Stimulated activated memory B cell treated with anti-CD40 and anti-IgM and Interleukin-4, amounts not matched to agents 10 μg/mL and 1 μg/mL and 100 μg/mL, for 72 hours (primary cell): ENCODE results near the gene RGS11.
"Not testable (repeated sequence)": the region's sequence is repeated elsewhere in the genome, so short reads cannot be mapped to it uniquely, and the experiment has no call there.

ENCODE experiments used
- ATAC-seq: fragments of 150-1000 bp; cut with Tn5 transposase; 2 replicates; pipeline ENCODE4 v1.10.0; 2021
- H3K27ac Mint-ChIP-seq: one replicate; pipeline ENCODE4 v1.8.0; 2022; ENCODE audit warnings: mild to moderate bottlenecking, mixed read lengths
- H3K27me3 Mint-ChIP-seq: one replicate; pipeline ENCODE4 v1.8.0; 2022; ENCODE audit warnings: mixed read lengths
- H3K36me3 Mint-ChIP-seq: one replicate; pipeline ENCODE4 v1.8.0; 2022; ENCODE audit warnings: mixed read lengths
- H3K4me1 Mint-ChIP-seq: one replicate; pipeline ENCODE4 v1.8.0; 2022; ENCODE audit warnings: mixed read lengths
- H3K4me3 Mint-ChIP-seq: one replicate; pipeline ENCODE4 v1.8.0; 2022; ENCODE audit warnings: mild to moderate bottlenecking, moderate library complexity, mixed read lengths
- H3K9me3 Mint-ChIP-seq: one replicate; pipeline ENCODE4 v1.8.0; 2022; ENCODE audit warnings: mixed read lengths

Gene RGS11

DNA sequence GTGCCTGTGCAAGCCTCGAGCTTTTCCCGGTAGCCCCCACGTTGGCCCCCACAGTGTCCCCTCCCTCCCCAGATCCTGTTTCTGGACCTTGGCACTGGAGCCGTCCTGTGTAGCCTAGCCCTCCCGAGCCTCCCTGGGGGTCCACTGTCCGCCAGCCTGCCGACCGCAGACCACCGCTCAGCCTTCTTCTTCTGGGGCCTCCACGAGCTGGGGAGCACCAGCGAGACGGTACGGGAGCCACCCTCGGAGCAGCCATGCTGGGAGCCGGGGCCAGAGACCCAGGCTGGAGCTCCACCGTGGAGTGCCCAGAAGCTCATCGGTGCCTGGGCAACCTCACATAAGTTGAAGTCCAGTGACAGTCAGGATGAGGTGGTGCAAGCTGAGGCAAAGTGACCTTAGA, 11.8 kb downstream of the RGS11 start:
- no peaks in the 10 kb centered on the region for H3K27me3 Mint-ChIP-seq
- peaks cover 58% of the 10 kb centered on the region for H3K36me3 Mint-ChIP-seq
- H3K4me3 Mint-ChIP-seq, result no peak overlapping the region
- H3K4me1 Mint-ChIP-seq, result no peaks in the 10 kb centered on the region
- H3K9me3 Mint-ChIP-seq, result no peaks in the 10 kb centered on the region
- H3K27ac Mint-ChIP-seq, result no peak overlapping the region
- no peak for ATAC-seq

DNA sequence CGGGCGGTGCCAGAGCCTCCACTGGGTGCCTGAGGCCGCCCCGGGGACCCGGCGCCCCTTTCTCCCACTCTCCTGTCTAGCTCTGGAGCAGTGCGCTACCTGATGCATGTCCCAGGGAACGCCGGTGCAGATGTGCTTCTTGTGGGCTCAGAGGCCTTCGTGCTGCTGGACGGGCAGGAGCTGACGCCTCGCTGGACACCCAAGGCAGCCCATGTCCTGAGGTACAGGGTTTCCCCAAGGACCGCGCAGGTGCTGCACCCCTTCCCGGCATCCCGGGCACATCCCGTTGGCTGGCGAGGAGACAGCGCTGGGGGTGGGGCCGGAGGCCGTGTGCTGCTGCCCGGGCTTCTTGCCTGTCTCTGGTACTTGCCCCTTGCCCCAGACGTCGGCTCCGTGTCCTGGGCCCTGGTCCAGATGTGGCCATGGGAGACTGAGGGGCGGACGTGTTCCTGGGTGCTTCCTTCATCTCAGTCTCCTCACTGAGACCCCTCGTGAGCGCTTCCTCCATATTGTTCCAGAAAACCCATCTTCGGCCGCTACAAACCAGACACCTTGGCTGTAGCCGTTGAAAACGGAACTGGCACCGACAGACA, 12.5 kb downstream of the RGS11 start:
- no peak overlapping the region for H3K4me3 Mint-ChIP-seq
- peaks cover 58% of the 10 kb centered on the region for H3K36me3 Mint-ChIP-seq
- H3K27me3 Mint-ChIP-seq, result no peaks in the 10 kb centered on the region
- H3K27ac Mint-ChIP-seq, result no peak overlapping the region
- no peaks in the 10 kb centered on the region for H3K9me3 Mint-ChIP-seq
- no peaks in the 10 kb centered on the region for H3K4me1 Mint-ChIP-seq
- ATAC-seq, result no peak

DNA sequence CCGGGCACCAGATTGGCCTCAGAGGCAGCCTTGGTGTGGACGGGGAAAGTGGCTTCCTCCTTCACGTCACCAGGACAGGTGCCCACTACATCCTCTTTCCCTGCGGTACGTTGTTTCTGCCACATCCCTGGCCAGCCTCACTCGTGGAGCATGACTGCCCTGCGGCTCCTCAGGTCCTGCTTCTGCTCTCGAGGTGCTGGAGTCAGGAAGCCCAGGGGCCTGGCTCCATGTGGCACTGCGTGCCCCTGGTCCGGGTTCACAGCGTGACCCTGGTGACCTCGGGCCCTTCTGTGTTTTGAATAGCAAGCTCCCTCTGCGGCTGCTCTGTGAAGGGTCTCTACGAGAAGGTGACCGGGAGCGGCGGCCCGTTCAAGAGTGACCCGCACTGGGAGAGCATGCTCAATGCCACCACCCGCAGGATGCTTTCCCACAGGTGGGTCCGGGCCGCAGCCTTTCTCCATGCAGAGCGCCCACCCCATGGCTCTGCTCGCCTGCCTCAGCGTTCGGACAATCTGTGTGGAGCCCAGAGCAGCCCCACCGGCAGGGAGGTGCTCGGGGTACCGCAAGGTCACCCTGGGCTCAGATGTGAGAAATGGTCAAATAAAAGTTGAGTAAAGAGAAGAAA, 13.5 kb downstream of the RGS11 start:
- Mint-ChIP-seq H3K27me3 (no peaks in the 10 kb centered on the region), H3K4me1 (no peaks in the 10 kb centered on the region), H3K27ac (no peak overlapping the region), H3K36me3 (peaks cover 69% of the 10 kb centered on the region), H3K4me3 (no peak overlapping the region), H3K9me3 (no peaks in the 10 kb centered on the region)
- no peak for ATAC-seq

DNA sequence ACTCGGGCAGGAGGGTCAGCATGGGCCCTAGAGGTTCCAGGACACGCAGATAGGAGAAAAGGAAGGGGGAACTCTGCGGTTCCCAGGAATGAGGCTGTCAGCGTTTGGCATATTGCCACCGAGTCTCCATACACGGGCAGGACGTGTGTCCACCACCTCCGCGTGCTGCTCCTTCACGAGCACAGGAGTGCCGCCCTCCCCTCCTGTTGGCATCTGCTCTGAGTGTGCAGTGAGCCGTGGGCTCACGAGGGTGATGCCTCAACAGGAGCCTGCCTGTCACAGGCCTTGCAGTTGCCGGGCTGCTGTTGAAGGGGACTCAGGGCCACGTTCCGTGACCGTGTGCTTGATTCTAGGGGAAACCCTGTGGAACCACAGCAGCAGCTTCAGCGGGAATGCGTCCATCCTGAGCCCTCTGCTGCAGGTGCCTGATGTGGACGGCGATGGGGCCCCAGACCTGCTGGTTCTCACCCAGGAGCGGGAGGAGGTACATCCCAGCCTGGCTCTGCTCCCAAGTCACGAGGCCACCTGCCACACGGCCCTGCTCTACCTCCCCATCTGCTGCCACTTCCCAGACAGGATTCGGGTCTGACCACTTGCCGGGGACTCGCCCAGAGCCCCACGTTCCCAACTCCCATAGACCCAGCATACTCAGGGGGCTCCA, 14.6 kb downstream of the RGS11 start:
- no peak overlapping the region for H3K27ac Mint-ChIP-seq
- peaks cover 78% of the 10 kb centered on the region for H3K36me3 Mint-ChIP-seq
- no peaks in the 10 kb centered on the region for H3K27me3 Mint-ChIP-seq
- H3K4me1 Mint-ChIP-seq, result no peaks in the 10 kb centered on the region
- no peak for ATAC-seq
- H3K9me3 Mint-ChIP-seq, result no peaks in the 10 kb centered on the region
- no peak overlapping the region for H3K4me3 Mint-ChIP-seq

DNA sequence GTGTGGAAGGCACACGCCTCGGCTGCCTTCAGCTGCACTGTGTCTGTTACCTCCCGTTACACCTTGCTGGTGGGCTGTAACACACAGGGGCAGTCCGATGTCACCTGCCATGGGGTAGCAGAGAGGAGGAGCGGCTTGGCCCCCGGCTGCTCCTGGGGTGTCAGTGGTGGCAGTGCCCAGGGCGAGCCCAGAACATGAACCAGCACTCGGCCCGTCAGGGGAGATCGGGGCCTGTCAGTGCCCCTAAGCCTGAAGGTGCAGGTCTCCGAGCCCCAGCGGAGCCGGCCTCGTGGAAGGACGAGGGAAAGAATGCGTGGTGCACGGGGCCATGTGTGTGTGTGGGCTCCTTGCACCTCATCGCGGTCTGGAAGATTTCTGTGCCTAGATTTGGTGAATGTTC, 15.4 kb downstream of the RGS11 start:
- peaks cover 79% of the 10 kb centered on the region for H3K36me3 Mint-ChIP-seq
- H3K27ac Mint-ChIP-seq, result no peak overlapping the region
- H3K9me3 Mint-ChIP-seq, result no peaks in the 10 kb centered on the region
- H3K27me3 Mint-ChIP-seq, result no peaks in the 10 kb centered on the region
- H3K4me1 Mint-ChIP-seq, result no peaks in the 10 kb centered on the region
- ATAC-seq, result no peak
- no peak overlapping the region for H3K4me3 Mint-ChIP-seq

DNA sequence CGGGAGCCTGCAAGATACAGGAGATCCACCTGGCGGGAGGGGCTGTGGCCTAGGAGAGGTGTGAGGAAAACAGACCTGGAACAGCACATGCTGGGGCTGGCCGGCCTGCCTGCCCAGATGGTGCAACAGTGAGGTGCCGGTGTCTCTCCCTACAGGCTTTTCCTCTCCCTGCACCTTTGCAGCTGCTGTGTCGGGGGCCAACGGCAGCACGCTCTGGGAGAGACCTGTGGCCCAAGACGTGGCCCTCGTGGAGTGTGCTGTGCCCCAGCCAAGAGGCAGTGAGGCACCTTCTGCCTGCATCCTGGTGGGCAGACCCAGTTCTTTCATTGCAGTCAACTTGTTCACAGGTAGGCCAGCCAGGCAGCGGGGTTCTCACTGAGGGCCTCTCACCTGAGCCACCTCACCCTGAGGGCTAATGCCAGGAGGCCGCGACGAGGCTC, 15.9 kb downstream of the RGS11 start:
- H3K36me3 Mint-ChIP-seq, result peaks cover 79% of the 10 kb centered on the region
- no peak overlapping the region for H3K4me3 Mint-ChIP-seq
- H3K9me3 Mint-ChIP-seq, result no peaks in the 10 kb centered on the region
- ATAC-seq, result no peak
- H3K27ac Mint-ChIP-seq, result no peak overlapping the region
- no peaks in the 10 kb centered on the region for H3K27me3 Mint-ChIP-seq
- H3K4me1 Mint-ChIP-seq, result no peaks in the 10 kb centered on the region

DNA sequence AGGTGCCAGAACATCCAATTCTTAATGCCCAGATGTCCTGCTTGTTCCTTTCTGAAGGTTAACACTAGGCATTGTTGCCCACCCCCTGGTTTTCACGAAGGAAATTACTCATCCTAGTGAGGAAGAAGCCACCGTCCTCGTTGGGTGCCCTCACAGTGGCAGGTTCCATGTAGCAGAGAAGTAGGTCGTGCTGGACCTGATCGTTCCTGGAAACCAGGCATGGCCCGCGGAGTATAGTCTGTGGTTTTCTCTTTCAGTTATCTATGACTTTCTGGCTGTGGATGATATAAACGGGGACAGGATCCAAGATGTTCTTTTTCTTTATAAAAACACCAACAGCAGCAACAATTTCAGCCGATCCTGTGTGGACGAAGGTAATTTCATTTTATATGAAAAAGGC, 16.5 kb downstream of the RGS11 start:
- Mint-ChIP-seq H3K9me3 (no peaks in the 10 kb centered on the region), H3K27ac (no peak overlapping the region), H3K27me3 (no peaks in the 10 kb centered on the region), H3K4me3 (no peak overlapping the region), H3K36me3 (peaks cover 83% of the 10 kb centered on the region), H3K4me1 (no peaks in the 10 kb centered on the region)
- ATAC-seq, result no peak

DNA sequence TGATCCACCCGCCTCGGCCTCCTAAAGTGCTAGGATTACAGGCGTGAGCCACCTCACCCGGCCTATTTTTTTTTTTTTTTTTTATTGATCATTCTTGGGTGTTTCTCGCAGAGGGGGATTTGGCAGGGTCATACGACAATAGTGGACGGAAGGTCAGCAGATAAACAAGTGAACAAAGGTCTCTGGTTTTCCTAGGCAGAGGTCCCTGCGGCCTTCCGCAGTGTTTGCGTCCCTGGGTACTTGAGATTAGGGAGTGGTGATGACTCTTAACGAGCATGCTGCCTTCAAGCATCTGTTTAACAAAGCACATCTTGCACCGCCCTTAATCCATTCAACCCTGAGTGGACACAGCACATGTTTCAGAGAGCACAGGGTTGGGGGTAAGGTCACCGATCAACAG, 17.7 kb downstream of the RGS11 start:
- H3K36me3 Mint-ChIP-seq, result peaks cover 74% of the 10 kb centered on the region
- not testable (repeated sequence) for H3K9me3 Mint-ChIP-seq, ATAC-seq, H3K27me3 Mint-ChIP-seq, H3K27ac Mint-ChIP-seq, H3K4me3 Mint-ChIP-seq, H3K4me1 Mint-ChIP-seq

DNA sequence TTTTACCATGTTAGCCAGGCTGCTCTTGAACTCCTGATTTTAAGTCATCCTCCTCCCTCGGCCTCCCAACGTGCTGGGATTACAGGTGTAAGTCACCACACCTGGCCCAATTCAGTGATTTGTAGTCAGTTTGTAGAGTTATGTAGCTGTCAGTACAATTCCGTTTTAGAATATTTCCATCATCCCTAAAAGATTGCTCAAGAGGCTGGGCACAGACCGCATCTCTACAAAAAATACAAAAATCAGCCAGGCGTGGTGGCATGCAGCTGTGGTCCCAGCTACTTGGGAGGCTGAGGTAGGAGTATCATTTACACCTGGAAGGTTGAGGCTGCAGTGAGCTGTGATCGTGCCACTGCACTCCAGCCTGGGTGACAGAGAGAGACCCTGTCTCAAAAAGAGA, 20.6 kb downstream of the RGS11 start:
- H3K27ac Mint-ChIP-seq, result no peak overlapping the region
- peaks cover 63% of the 10 kb centered on the region for H3K36me3 Mint-ChIP-seq
- no peak overlapping the region for H3K4me3 Mint-ChIP-seq
- peaks cover 19% of the 10 kb centered on the region for H3K4me1 Mint-ChIP-seq
- H3K9me3 Mint-ChIP-seq, result no peaks in the 10 kb centered on the region
- no peak for ATAC-seq
- H3K27me3 Mint-ChIP-seq, result no peaks in the 10 kb centered on the region

DNA sequence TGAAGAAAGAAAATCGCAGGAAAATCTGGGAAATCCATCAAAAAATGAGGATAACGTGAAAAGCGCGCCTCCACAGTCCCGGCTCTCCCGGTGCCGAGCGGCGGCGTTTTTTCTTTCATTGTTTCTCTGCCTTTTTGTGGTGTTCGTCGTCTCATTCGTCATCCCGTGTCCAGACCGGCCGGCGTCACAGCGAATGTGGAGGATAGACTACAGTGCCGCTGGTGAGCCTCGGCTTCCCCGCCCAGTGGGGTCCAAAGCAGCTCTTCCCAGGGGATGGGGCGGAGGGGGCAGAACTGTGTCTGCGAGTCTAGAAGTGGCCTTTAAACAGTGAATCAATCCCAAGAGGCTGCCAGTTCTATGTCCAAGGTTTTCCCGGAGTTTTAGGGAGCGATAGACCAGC, 21.3 kb downstream of the RGS11 start:
- Mint-ChIP-seq H3K36me3 (peaks cover 62% of the 10 kb centered on the region), H3K4me3 (no peak overlapping the region), H3K27ac (no peak overlapping the region), H3K4me1 (peaks cover 19% of the 10 kb centered on the region), H3K27me3 (no peaks in the 10 kb centered on the region), H3K9me3 (no peaks in the 10 kb centered on the region)
- ATAC-seq, result no peak

DNA sequence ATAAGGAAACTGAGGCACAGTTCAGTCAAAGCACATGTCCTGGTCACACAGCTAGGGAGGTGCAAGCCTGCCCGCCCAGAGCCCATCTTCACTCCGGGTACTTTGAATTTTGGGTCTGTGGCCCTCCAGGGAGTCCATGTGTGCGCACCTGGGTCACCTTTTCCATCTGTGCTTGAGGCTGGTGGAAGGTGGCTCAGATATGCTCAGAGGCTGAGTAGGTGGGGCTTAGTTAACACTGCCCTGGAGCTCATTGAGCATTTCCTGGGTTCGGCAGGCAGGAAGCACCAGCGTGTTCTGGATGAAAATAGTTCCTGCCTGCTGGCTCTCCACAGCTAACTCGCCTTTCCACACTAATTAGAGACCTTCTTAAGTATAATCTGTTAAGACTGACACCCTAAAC, 21.9 kb downstream of the RGS11 start:
- ATAC-seq, result no peak
- H3K9me3 Mint-ChIP-seq, result no peaks in the 10 kb centered on the region

DNA sequence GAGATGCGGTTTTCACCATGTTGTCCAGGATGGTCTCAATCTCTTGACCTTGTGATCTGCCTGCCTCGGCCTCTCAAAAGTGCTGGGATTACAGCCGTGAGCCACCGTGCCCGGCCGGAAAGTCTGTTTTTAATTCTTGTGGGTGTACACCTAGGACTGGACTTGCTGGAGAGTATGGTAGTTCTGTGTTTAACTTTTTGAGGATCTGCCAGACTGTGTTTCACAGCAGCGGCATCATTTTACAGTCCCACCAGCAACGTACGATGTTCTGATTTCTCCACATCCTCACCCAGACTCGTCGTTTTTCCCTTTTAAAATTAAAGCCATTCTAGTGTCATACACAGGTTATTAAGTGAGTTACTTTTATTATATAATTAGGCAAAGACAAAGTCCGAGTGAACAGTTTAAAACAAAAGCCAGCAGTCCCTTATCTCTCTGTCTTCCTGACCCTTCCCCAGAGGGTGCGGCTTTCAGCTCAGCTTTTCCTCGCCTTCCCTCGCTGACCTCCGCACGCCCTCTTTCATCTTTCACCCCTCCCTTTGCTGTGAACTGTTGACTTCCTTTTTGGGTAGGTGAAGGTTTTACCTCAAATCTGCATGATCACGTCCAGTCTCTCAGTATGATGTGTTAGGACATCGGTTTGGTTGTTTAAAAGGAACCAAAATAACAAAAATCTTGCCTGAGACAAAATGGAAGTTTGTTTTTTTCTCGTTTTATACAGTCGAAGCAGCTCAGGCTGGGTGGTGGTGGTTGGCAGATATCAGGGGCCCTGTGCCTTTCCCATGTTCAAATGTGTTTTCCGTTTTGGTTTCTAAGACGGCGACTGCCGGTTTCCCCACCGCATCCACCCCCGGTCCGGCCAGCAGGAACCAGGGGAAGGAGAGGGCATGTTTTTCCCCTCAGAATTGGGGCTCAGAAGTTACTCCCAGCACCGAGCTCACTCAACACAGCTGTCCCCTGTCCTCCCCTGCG, 23.1 kb downstream of the RGS11 start:
- Mint-ChIP-seq H3K36me3 (peaks cover 61% of the 10 kb centered on the region), H3K4me3 (peak overlapping the region; percentile 74), H3K4me1 (peaks cover 19% of the 10 kb centered on the region), H3K27me3 (no peaks in the 10 kb centered on the region), H3K9me3 (no peaks in the 10 kb centered on the region), H3K27ac (peak overlapping the region; percentile 81)
- peak; percentile 83 for ATAC-seq

More for the DNA sequence above, 21.9 kb downstream of the RGS11 start:
- no peak overlapping the region for H3K27ac Mint-ChIP-seq
- no peaks in the 10 kb centered on the region for H3K27me3 Mint-ChIP-seq
- H3K4me1 Mint-ChIP-seq, result peaks cover 19% of the 10 kb centered on the region
- H3K36me3 Mint-ChIP-seq, result peaks cover 62% of the 10 kb centered on the region
- H3K4me3 Mint-ChIP-seq, result no peak overlapping the region

DNA sequence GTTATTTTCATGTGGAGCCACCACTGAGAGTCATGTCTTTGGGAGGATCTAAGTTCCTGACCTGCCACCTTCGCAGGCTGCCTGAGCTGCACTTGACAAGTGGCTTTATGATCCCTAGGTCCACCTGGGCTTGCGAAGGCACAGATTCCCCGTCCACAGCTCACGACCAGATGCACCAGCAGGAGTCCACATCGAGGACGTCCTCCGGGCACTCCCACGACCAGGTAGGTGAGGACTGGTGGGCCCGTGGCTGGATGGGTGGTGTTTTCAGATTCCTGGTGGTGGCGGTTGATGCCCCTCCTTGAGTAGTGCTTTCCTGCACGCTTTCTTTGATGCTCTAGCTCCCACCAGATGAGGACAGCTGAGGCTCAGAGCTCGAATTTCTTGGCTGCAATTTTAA, 26.3 kb downstream of the RGS11 start:
- Mint-ChIP-seq H3K27ac (no peak overlapping the region), H3K27me3 (no peaks in the 10 kb centered on the region), H3K4me1 (peaks cover 19% of the 10 kb centered on the region), H3K9me3 (no peaks in the 10 kb centered on the region), H3K36me3 (peaks cover 30% of the 10 kb centered on the region), H3K4me3 (no peak overlapping the region)
- ATAC-seq, result no peak

DNA sequence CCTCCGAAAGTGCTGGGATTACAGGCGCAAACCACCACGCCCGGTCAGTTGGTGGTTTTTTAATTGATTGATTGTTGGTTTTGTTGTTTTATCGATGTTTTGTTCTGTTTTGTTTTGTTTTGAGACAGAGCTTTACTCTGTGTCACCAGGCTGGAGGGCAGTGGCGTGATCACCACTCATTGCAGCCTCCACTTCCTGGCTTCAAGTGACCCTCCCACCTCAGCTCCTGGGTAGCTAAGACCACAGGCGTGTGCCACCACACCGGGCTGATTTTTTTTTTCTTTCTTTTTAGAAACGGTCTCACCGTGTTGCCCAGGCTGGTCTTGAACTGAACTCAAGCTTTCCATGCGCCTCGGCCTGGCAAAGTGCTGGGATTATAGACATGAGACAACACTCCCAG, 28.7 kb downstream of the RGS11 start:
- peaks cover 16% of the 10 kb centered on the region for H3K4me1 Mint-ChIP-seq
- no peaks in the 10 kb centered on the region for H3K9me3 Mint-ChIP-seq
- ATAC-seq, result no peak
- H3K27me3 Mint-ChIP-seq, result no peaks in the 10 kb centered on the region
- H3K36me3 Mint-ChIP-seq, result peaks cover 18% of the 10 kb centered on the region
- H3K27ac Mint-ChIP-seq, result no peak overlapping the region
- H3K4me3 Mint-ChIP-seq, result no peak overlapping the region

DNA sequence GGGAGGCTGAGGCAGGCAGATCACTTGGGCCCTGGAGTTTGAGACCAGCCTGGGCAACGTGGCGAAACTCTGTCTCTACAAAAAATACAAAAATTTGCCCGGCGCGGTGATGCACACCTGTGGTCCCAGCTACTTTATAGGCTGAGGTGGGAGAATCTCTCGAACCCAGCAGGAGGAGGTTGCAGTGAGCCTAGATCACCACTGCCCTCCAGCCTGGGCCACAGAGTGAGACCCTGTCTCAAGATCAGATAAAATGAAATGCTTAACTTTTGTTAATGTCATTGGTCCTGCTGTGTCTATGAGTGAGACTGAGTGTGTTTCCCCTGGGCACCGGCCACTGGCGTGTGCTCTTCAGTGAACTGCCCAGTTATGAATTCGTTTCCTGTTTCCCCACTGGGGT, 30.6 kb downstream of the RGS11 start:
- Mint-ChIP-seq H3K9me3 (no peaks in the 10 kb centered on the region), H3K4me3 (no peak overlapping the region), H3K36me3 (peaks cover 7% of the 10 kb centered on the region), H3K4me1 (peaks cover 13% of the 10 kb centered on the region), H3K27ac (no peak overlapping the region), H3K27me3 (no peaks in the 10 kb centered on the region)
- ATAC-seq, result no peak
